ENCODE results near the gene HTT. TPM values are rescaled to one million over a fixed set of nuclear protein-coding genes. Genes with fewer than 3 reads are reported as not detected.

Gene HTT
- total RNA-seq, 2 experiments from 2014 or later = 56.9 to 62.6 TPM

DNA sequence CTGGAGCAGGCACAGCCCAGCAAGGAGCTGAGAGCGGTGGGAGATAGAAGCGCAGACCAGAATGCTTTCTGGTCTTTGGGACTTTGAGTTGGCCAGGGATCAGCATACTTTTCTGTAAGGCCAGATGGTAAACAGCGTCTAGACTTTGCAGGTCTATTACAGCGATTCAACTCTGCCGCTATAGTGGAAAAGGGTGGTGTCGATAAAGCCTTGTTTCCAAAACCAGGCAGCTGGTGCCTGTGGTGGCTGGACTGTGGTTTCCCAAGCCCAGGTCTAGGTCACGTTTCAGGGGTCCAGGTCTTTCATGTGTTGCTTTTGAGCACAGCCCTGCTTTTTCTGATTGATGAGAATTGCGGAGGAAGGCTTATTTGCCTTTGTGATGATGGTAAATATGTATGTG lies 40.2 kb upstream of the HTT start:
- Mint-ChIP-seq H3K27me3 (peaks cover 12% of the 10 kb centered on the region), H3K4me3 (no peak overlapping the region), H3K27ac (no peak overlapping the region), H3K36me3 (ENCODE audit: low read depth) (no peaks in the 10 kb centered on the region), H3K4me1 (ENCODE audit: low read depth) (peaks cover 16% of the 10 kb centered on the region), H3K9me3 (no peaks in the 10 kb centered on the region)
- Histone ChIP-seq H3K27me3 (ENCODE audit: control insufficient read depth in 1 of 2, insufficient read depth in 2 of 2, low read length in 2 of 2) (no peaks in the 10 kb centered on the region), H3K9me3 (ENCODE audit: control insufficient read depth in 1 of 2, insufficient read depth in 1 of 2, low read length in 2 of 2) (no peaks in the 10 kb centered on the region), H3K4me3 (ENCODE audit: low read length) (no peak overlapping the region), H3K36me3 (ENCODE audit: insufficient read depth, low read length) (no peaks in the 10 kb centered on the region), H3K4me1 (ENCODE audit: insufficient read depth, low read length) (peaks cover 18% of the 10 kb centered on the region), H3K27ac (ENCODE audit: low read depth in 1 of 2, low read length in 2 of 2) (no peak overlapping the region)
- ATAC-seq (ENCODE audit: poor library complexity) (no peak), DNase-seq (no peak)
- CTCF ChIA-PET = no interaction called here
- POLR2A ChIA-PET = no interaction called here
- intact Hi-C loops (cut with DNase I, micrococcal nuclease) = no loop called here
- TF ChIP-seq, protein P1, sequence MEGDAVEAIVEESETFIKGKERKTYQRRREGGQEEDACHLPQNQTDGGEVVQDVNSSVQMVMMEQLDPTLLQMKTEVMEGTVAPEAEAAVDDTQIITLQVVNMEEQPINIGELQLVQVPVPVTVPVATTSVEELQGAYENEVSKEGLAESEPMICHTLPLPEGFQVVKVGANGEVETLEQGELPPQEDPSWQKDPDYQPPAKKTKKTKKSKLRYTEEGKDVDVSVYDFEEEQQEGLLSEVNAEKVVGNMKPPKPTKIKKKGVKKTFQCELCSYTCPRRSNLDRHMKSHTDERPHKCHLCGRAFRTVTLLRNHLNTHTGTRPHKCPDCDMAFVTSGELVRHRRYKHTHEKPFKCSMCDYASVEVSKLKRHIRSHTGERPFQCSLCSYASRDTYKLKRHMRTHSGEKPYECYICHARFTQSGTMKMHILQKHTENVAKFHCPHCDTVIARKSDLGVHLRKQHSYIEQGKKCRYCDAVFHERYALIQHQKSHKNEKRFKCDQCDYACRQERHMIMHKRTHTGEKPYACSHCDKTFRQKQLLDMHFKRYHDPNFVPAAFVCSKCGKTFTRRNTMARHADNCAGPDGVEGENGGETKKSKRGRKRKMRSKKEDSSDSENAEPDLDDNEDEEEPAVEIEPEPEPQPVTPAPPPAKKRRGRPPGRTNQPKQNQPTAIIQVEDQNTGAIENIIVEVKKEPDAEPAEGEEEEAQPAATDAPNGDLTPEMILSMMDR (IDR thresholded peaks at IDR 0.05) = no peak

DNA sequence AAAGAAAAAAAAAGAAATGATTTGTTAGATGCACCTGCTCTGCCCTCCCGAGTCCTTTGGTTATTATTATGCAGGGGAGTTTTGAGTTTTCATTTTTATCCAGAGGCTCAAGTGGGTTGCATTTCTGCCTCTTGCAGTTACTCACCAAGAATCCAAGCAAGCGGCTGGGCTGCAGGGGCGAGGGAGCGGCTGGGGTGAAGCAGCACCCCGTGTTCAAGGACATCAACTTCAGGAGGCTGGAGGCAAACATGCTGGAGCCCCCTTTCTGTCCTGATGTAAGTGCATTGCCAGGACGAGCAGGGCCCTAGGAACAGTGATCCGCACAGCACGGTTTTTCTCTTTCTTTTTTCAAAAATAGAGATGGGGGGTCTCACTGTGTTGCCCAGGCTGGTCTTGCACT lies 39.2 kb upstream of the HTT start:
- POLR2A ChIA-PET = no interaction called here
- H3K36me3 Mint-ChIP-seq (ENCODE audit: low read depth) = no peaks in the 10 kb centered on the region
- H3K4me3 Mint-ChIP-seq = no peak overlapping the region
- Histone ChIP-seq H3K27me3 (ENCODE audit: control insufficient read depth in 1 of 2, insufficient read depth in 2 of 2, low read length in 2 of 2) (no peaks in the 10 kb centered on the region), H3K27ac (ENCODE audit: low read depth in 1 of 2, low read length in 2 of 2) (no peak overlapping the region), H3K4me1 (ENCODE audit: insufficient read depth, low read length) (peaks cover 18% of the 10 kb centered on the region), H3K4me3 (ENCODE audit: low read length) (no peak overlapping the region), H3K9me3 (ENCODE audit: control insufficient read depth in 1 of 2, insufficient read depth in 1 of 2, low read length in 2 of 2) (no peaks in the 10 kb centered on the region), H3K36me3 (ENCODE audit: insufficient read depth, low read length) (no peaks in the 10 kb centered on the region)
- DNase-seq = no peak
- ATAC-seq (ENCODE audit: poor library complexity) = no peak
- H3K9me3 Mint-ChIP-seq = no peaks in the 10 kb centered on the region
- peaks cover 16% of the 10 kb centered on the region for H3K4me1 Mint-ChIP-seq (ENCODE audit: low read depth)
- CTCF ChIA-PET = no interaction called here
- peaks cover 12% of the 10 kb centered on the region for H3K27me3 Mint-ChIP-seq
- TF ChIP-seq, protein P1 (IDR thresholded peaks at IDR 0.05) = no peak
- no peak overlapping the region for H3K27ac Mint-ChIP-seq
- intact Hi-C loops (cut with DNase I, micrococcal nuclease) = loop anchor here (5.0 kb wide), 2 partner anchors 58 to 73 kb away; partner anchors contain the start of genes GRK4 (in 2 of the 2) and NOP14 (in 2 of the 2)

DNA sequence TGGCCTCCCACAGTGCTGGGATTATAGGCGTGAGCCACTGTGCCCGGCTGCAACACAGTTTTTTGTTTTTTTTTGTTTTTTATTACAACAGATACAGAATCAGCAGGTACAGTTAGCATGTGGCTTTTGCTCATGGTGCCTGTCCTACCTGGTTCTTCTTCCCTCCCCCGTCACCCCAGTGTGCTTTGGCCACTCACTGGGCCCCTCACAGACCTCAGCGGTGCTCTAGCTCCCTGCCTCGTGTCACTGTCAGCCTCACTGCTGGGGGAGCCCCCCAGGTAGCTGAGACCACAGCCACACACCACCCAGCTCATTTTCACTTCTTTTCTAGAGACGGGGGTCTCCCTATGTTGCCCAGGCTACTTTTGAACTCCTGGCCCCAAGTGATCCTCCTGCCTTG lies 38.8 kb upstream of the HTT start:
- Histone ChIP-seq H3K4me3 (ENCODE audit: low read length) (no peak overlapping the region), H3K27me3 (ENCODE audit: control insufficient read depth in 1 of 2, insufficient read depth in 2 of 2, low read length in 2 of 2) (no peaks in the 10 kb centered on the region), H3K36me3 (ENCODE audit: insufficient read depth, low read length) (no peaks in the 10 kb centered on the region), H3K9me3 (ENCODE audit: control insufficient read depth in 1 of 2, insufficient read depth in 1 of 2, low read length in 2 of 2) (no peaks in the 10 kb centered on the region), H3K4me1 (ENCODE audit: insufficient read depth, low read length) (peaks cover 22% of the 10 kb centered on the region), H3K27ac (ENCODE audit: low read depth in 1 of 2, low read length in 2 of 2) (no peak overlapping the region)
- intact Hi-C loops (cut with DNase I, micrococcal nuclease) = loop anchor here (5.0 kb wide), 2 partner anchors 58 to 73 kb away; partner anchors contain the start of genes GRK4 (in 2 of the 2) and NOP14 (in 2 of the 2)
- TF ChIP-seq, protein P1 (IDR thresholded peaks at IDR 0.05) = no peak
- no peaks in the 10 kb centered on the region for H3K9me3 Mint-ChIP-seq
- H3K4me3 Mint-ChIP-seq = no peak overlapping the region
- H3K36me3 Mint-ChIP-seq (ENCODE audit: low read depth) = no peaks in the 10 kb centered on the region
- no peak for ATAC-seq (ENCODE audit: poor library complexity)
- no peak for DNase-seq
- CTCF ChIA-PET = no interaction called here
- peaks cover 16% of the 10 kb centered on the region for H3K4me1 Mint-ChIP-seq (ENCODE audit: low read depth)
- H3K27ac Mint-ChIP-seq = no peak overlapping the region
- POLR2A ChIA-PET = no interaction called here
- H3K27me3 Mint-ChIP-seq = peaks cover 12% of the 10 kb centered on the region
